Left colon (tissue), 2 donors: ENCODE results near the gene CAPZB. TPM values are rescaled to one million over a fixed set of nuclear protein-coding genes. Genes with fewer than 3 reads are reported as not detected.

Source experiments
- ATAC-seq: fragments of 200-7000 bp; cut with Tn5 transposase; one replicate; pipeline ENCODE4 v1.9.1; 2020; ENCODE audit warnings: mild to moderate bottlenecking, moderate library complexity
- DNase-seq, 2 donors: peaks; one replicate each; pipeline ENCODE4 v3.0.0-alpha.2; 2020
- intact Hi-C, 2 donors: fragments of 100-400 bp; cut with DNase I in 1 of 2; cut with micrococcal nuclease in 1 of 2; formaldehyde crosslinking; loops; one replicate each; pipeline versions ENCODE4 v1.11.2 to v1.14.0; 2022; cut with DNase I, micrococcal nuclease
- total RNA-seq, 2 donors: library from RNA; stranded (reverse); fragmentation: NEBNext Ultra II Directional; extraction: Animal tissue kit (Norgen Biotek cat#: 25700); gene quantifications; one replicate each; pipeline ENCODE4 v1.2.1, GENCODE V29; 2021
- donor health status: DM: no; HTN: no; CAD: no.
- donor health status: DM: yes; HTN: yes; CAD: no.

Gene CAPZB
- total RNA-seq, 2 donors from 2014 or later, result 340 to 367 TPM

GRCh38 chr1:19349999-19350398 lies 135.3 kb downstream of the CAPZB start:
- DNase-seq (no peak), ATAC-seq (no peak)
- intact Hi-C loops, result loop anchor here in 1 of 2 donors (5.0 kb wide), 1 partner anchor 302 kb away; no protein-coding TSS in a partner anchor

GRCh38 chr1:19348441-19349198 lies 136.7 kb downstream of the CAPZB start:
- ATAC-seq, result no peak
- intact Hi-C loops, result loop anchor here in 1 of 2 donors (5.0 kb wide), 1 partner anchor 304 kb away; no protein-coding TSS in a partner anchor
- no peak for DNase-seq

- intact Hi-C loops, result loop anchor here in 1 of 2 donors (5.0 kb wide), 1 partner anchor 305 kb away; no protein-coding TSS in a partner anchor
- ATAC-seq (no peak), DNase-seq (no peak)
These were observed 137.7 kb downstream of the CAPZB start for GRCh38 chr1:19347533-19348172.

GRCh38 chr1:19346026-19346425 lies 139.3 kb downstream of the CAPZB start:
- intact Hi-C loops, result loop anchor here in 1 of 2 donors (5.0 kb wide), 1 partner anchor 306 kb away; no protein-coding TSS in a partner anchor
- ATAC-seq (no peak), DNase-seq (no peak)

DNA sequence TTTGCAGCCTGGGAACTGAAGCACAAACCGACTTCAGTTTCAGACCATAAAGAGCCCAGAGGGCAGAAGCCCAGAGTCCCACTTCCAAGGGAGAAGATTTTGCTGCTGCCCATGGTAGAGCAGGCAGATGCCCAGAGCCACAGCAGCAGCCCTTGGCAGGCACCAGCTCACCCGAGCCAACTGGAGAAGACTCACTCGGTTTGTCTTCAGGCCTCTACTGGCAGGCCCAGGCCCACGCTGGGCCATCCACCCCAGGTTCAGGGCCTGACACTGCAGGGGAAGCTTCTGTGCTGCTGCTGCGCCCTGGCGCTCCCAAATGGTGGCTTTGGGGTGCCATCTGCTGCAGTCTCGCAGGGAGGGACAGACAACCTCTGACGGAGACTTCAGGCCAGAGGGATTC lies 139.9 kb downstream of the CAPZB start:
- ATAC-seq (no peak), DNase-seq (no peak)
- intact Hi-C loops, result loop anchor here in 1 of 2 donors (5.0 kb wide), 1 partner anchor 307 kb away; no protein-coding TSS in a partner anchor

DNA sequence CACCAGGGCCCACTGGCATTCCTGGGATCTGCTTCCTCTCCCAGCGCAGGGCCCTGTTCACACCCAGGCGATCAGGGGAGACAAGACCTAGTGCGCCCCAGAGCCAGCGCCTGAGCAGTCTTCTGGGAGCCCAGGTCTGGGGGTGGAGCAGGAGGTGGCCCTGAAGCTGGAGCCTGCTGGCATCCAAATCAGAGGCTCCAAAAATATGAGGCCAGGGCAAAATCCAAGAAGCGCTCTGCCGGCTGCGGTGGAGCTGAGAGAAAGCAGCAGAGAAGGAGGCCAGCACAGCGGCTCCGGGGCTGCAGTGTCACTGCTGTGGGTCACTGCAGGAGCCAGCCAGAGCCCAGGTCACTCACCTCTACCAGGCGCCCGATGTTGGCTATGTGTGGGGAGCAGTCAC lies 140.5 kb downstream of the CAPZB start:
- DNase-seq (no peak), ATAC-seq (no peak)
- intact Hi-C loops, result loop anchor here (5.0 kb wide), 1 partner anchor 307 kb away; no protein-coding TSS in a partner anchor

GRCh38 chr1:19344372-19344810 lies 140.9 kb downstream of the CAPZB start:
- DNase-seq, result peak; percentile 43 to 74
- intact Hi-C loops, result loop anchor here in 1 of 2 donors (5.0 kb wide), 1 partner anchor 308 kb away; no protein-coding TSS in a partner anchor

DNA sequence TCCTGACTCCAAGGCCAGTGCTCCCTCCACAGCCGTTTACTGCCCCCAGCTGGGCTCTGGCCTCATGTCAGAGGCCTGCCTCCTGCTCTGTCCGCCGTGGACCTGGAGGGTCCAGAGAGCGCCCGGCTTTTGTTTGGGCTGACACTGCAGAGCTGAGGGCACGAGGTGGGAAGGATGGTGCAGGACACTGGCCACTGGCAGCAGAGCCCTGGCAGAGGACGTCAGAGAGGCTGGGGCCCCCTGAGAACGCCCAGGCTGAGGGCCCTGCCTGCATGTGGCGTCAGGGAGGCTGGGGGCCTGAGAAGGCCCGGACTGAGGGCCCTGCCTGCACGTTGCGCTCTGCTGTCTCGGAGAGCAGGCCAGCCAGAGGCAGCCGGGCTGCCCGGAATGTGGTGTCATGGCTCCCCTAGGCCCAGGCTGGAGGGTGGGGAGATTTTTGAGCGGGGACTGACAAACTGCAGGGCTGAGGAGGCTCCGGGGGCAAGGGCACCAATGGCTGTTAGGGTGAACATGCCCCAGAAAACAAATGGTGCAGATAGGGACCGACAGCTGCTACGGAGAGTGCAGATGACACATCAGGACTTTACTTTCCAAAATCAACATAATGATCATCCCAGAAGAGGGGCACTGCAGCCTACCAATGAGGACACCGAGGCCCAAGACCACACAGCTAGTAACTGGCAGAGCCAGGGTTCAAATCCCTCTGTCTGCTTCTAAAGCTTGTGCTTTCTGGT lies 141.6 kb downstream of the CAPZB start:
- no peak for DNase-seq
- no peak for ATAC-seq
- intact Hi-C loops, result loop anchor here in 1 of 2 donors (5.0 kb wide), 1 partner anchor 309 kb away; no protein-coding TSS in a partner anchor

More at GRCh38 chr1:19344372-19344810, 140.9 kb downstream of the CAPZB start:
- peak; percentile 79 for ATAC-seq

DNA sequence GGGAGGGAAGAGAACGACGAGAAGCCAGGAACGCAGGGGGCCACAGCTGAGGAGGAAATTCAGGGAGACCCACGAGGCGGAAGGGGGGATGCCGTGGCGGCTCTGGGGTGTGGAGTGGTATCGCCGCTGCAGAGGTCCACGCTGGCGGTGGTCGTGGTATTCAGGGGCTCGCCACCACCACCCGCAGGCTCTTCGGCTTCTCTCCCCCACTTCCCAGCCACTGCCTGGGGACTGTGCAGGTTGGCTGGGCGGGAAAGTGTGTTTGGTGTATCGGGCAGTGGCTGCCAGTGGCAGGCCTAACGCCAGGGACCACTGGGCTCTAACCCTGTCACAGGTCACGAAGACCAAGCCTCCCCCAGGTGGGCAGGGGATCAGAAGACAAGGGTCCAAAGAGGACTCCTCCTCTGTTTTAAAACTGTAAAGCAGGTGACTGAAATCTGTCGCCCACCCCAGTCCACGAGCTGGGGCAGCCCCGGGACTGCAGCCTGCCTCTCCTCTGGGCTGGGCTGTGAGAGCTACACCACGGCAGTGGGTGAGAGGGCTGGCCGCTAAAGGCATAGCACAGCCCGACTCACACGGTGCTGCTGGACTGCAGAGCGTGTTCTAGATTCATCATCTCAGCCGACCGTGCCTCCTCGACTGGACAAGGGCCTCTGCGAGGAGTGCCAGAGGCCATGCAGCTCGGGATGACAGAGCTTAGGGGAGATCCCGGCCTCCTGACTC lies 142.3 kb downstream of the CAPZB start:
- DNase-seq (no peak), ATAC-seq (no peak)
- intact Hi-C loops, result loop anchor here in 1 of 2 donors (5.0 kb wide), 1 partner anchor 309 kb away; no protein-coding TSS in a partner anchor

GRCh38 chr1:19342062-19342750 lies 143.1 kb downstream of the CAPZB start:
- DNase-seq (no peak), ATAC-seq (no peak)
- intact Hi-C loops, result loop anchor here in 1 of 2 donors (5.0 kb wide), 1 partner anchor 310 kb away; no protein-coding TSS in a partner anchor

- ATAC-seq (peak; percentile 59), DNase-seq (peak; percentile 64 to 80)
- intact Hi-C loops, result loop anchor here in 1 of 2 donors (5.0 kb wide), 1 partner anchor 311 kb away; no protein-coding TSS in a partner anchor
These were observed 143.9 kb downstream of the CAPZB start for GRCh38 chr1:19341201-19342061.

- no peak for DNase-seq
- intact Hi-C loops, result loop anchor here in 1 of 2 donors (5.0 kb wide), 1 partner anchor 312 kb away; no protein-coding TSS in a partner anchor
- ATAC-seq, result no peak
These were observed 144.9 kb downstream of the CAPZB start for GRCh38 chr1:19340387-19340937.

DNA sequence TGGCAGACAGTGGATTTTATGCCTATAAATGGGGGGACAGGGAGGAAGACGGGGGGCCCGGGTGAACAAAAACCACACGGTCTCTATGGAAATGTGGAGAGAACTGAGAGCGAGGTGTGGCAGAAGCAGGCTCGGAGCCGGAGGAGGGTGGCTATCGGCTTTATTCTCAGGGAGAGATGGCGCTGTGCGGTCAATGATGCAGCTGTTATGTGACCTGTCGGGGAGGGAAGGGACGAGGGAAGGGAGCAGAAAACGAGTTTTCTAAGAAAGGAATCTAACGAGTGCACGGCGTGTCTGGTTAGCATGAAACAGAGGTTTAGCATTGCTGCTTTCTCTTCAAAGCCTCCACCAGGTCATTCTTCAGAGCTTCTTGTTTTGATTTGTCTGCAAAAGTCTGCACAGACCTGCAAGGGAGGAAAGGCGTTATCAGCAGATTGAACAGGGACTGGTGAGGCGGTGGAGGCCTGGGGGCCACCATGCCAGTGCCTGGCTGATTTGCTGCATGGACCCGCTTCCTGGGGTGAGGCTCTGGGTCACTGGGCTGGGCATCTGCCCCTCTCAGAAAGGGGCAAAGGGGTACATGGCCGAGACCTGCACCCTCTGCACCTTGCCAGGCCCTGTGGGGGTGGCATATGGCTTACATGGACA lies 146.0 kb downstream of the CAPZB start:
- ATAC-seq (no peak), DNase-seq (no peak)
- intact Hi-C loops, result no loop called here

- peak; percentile 34 for ATAC-seq
- intact Hi-C loops, result no loop called here
- DNase-seq, result peak in 1 of 2 donors; percentile 39
These were observed 147.0 kb downstream of the CAPZB start for GRCh38 chr1:19338323-19338762.

DNA sequence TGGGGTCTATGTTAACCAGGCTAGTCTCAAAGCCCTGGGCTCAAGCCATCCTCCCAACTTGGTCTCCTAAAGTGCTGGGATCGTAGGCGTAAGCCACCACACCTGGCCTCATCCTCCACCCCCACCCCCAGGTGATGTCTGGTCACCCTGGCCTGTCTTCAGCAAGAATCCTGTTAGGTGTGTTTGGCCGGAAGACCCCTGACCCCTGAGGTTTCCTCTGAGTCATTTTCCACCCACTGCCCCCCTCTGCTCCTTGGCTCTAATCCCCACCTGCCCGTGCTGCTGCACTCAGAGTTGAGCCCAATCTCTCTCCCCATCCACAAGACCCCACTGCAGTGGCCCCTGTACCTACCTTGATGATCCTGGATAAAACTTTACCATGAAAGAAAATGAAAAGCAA lies 148.1 kb downstream of the CAPZB start:
- no peak for ATAC-seq
- no peak for DNase-seq
- intact Hi-C loops, result no loop called here

DNA sequence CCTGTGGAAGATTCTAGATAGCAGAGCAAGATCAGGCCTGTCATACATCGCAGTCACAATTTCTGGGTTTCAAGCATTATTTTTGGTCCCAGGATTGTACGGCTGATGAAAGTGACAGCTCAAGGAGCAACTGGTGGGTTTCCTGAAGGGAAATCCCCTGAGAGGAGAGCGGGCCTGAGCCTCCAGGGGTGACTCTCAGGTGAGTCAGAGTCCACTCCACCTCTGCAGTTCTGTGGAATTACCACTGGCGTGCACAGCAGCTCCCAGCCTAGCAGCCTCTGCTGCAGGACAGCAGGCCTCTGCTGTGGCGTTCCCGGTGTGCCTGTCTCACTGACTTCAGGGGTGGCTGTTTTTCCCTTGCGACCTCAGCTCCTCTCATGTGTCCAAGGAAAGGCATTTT lies 148.8 kb downstream of the CAPZB start:
- peak; percentile 11 for ATAC-seq
- intact Hi-C loops, result no loop called here
- DNase-seq, result no peak
